Activated B cell treated with CpG ODN at 0.5 μM for 24 hours (primary cell): ENCODE data around the gene NF2. TPM values are rescaled to one million over a fixed set of nuclear protein-coding genes. Genes with fewer than 3 reads are reported as not detected.

Experiments used
- ATAC-seq: fragments of 200-7000 bp; cut with Tn5 transposase; one replicate; pipeline ENCODE4 v1.10.0; 2021; ENCODE audit warnings: low read depth, mild to moderate bottlenecking, moderate library complexity
- CTCF ChIA-PET: fragments of 350-600 bp; sonication (Branson Sonifier 250); formaldehyde crosslinking; loops from one replicate; lab custom pipeline; 2021; ENCODE audit warnings: antibody characterized with exemption; lab: Charles Lee
- POLR2A ChIA-PET: fragments of 350-600 bp; sonication (Branson Sonifier 250); formaldehyde crosslinking; loops from one replicate; lab custom pipeline; 2021; ENCODE audit warnings: antibody characterized with exemption; lab: Charles Lee
- DNase-seq: peaks from one replicate; pipeline ENCODE4 v3.0.0; 2022
- H3K27ac Mint-ChIP-seq: one replicate; pipeline ENCODE4 v1.8.0; 2020; ENCODE audit warnings: mixed read lengths
- H3K27me3 Mint-ChIP-seq: one replicate; pipeline ENCODE4 v1.8.0; 2021; ENCODE audit warnings: mixed read lengths
- H3K36me3 Mint-ChIP-seq: one replicate; pipeline ENCODE4 v1.8.0; 2021; ENCODE audit warnings: low read depth, mixed read lengths
- H3K4me1 Mint-ChIP-seq: one replicate; pipeline ENCODE4 v1.8.0; 2021; ENCODE audit warnings: mixed read lengths
- H3K4me3 Mint-ChIP-seq: one replicate; pipeline ENCODE4 v1.8.0; 2020; ENCODE audit warnings: mild to moderate bottlenecking, mixed read lengths
- H3K9me3 Mint-ChIP-seq: one replicate; pipeline ENCODE4 v1.8.0; 2020; ENCODE audit warnings: mixed read lengths
- intact Hi-C: fragments of 100-400 bp; cut with micrococcal nuclease; formaldehyde crosslinking; loops from one replicate; pipeline ENCODE4 v1.15.1; 2024
- total RNA-seq: library from RNA; stranded (reverse); gene quantifications from 2 replicates; pipeline ENCODE4 v1.2.3, GENCODE V29; 2022
- TF ChIP-seq, protein P1 (sequence below): fragments of 200-600 bp; IDR thresholded peaks from one replicate; pipeline ENCODE4 v1.8.0; 2022; ENCODE audit warnings: antibody characterized with exemption, mild to moderate bottlenecking

NF2 gene
- total RNA-seq, 1 donor from 2014 or later, result 30.3 TPM

DNA sequence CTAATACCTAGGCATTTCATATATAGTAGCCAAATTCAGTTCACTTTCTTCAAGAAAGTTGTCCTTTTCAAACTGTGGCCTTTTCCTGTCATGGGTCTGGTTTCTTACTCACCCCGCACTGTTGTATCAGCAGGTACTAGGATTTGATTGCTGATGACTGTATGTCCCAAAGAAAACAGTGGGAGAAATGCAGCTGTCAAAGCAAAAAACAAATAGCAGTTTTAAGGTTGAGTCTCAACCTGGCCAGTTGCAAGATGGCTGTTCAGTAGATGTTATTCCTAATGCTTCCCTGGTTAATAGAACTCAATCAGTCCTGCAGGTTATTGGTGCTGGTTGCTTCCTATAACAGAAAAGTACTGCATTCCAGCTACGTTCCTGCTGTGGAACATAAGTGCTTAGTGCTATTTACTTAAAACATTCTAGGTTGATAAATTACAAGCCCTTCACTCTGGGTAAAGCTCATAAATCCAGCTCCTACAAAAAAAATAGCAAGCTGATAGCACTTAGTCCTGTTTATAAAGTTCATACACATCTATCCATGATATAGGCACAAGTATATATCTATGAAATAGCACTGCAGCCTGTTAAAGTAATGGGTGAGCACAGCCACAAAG is 26.6 kb downstream of the NF2 start:
- no peaks in the 10 kb centered on the region for H3K9me3 Mint-ChIP-seq
- intact Hi-C loops, result no loop called here
- DNase-seq, result no peak
- H3K4me1 Mint-ChIP-seq, result peaks cover 18% of the 10 kb centered on the region
- TF ChIP-seq, protein P1, sequence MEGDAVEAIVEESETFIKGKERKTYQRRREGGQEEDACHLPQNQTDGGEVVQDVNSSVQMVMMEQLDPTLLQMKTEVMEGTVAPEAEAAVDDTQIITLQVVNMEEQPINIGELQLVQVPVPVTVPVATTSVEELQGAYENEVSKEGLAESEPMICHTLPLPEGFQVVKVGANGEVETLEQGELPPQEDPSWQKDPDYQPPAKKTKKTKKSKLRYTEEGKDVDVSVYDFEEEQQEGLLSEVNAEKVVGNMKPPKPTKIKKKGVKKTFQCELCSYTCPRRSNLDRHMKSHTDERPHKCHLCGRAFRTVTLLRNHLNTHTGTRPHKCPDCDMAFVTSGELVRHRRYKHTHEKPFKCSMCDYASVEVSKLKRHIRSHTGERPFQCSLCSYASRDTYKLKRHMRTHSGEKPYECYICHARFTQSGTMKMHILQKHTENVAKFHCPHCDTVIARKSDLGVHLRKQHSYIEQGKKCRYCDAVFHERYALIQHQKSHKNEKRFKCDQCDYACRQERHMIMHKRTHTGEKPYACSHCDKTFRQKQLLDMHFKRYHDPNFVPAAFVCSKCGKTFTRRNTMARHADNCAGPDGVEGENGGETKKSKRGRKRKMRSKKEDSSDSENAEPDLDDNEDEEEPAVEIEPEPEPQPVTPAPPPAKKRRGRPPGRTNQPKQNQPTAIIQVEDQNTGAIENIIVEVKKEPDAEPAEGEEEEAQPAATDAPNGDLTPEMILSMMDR, result no peak
- no peak for ATAC-seq
- H3K4me3 Mint-ChIP-seq, result no peak overlapping the region
- peaks cover 4% of the 10 kb centered on the region for H3K36me3 Mint-ChIP-seq
- H3K27me3 Mint-ChIP-seq, result no peaks in the 10 kb centered on the region
- CTCF ChIA-PET, result no interaction called here
- POLR2A ChIA-PET, result no interaction called here
- H3K27ac Mint-ChIP-seq, result no peak overlapping the region

DNA sequence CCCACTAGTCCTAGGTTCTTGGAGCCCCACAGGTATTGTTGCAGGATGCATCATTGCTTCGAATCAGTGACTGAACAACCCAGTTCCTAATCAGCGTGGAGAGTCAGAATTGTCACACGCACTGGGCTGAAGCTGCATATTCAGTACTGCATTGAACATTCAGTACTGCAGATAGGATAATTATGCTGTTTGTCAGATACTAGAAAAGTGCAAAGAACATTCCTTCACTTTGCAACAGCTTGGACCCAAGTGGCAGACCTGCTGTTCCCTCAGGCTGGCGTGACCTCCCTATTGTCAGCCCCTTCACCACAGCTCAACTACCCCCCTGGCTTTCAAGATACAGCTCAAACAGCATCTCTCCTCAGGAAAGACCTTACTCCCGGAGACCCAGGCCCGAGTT is 27.6 kb downstream of the NF2 start:
- intact Hi-C loops, result no loop called here

DNA sequence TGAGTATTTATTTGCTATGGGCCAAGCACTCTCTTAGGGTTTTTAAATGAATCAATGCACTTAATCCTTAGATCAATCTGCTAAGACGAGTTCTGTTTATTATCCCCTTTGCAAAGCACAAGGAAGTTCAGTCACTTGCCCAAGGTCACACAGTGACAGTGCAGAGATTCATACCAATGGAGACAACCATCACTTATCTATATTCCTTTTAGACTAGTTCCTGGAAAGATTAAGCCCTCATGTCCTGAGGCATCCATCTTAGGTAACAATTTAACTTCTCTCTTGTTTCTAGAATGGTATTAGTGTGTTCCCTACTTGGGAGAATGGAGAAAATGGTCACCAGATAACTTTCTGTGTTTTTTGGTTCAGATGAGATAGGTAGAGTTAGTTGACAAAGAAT is 28.3 kb downstream of the NF2 start:
- intact Hi-C loops, result no loop called here
- ChIA-PET CTCF (no interaction called here), POLR2A (no interaction called here)
- no peak overlapping the region for H3K4me3 Mint-ChIP-seq
- H3K36me3 Mint-ChIP-seq, result peaks cover 4% of the 10 kb centered on the region
- ATAC-seq, result no peak
- peaks cover 10% of the 10 kb centered on the region for H3K4me1 Mint-ChIP-seq
- no peaks in the 10 kb centered on the region for H3K9me3 Mint-ChIP-seq
- H3K27ac Mint-ChIP-seq, result no peak overlapping the region
- TF ChIP-seq, protein P1, result no peak
- H3K27me3 Mint-ChIP-seq, result no peaks in the 10 kb centered on the region
- DNase-seq, result no peak

More for the DNA sequence above, 27.6 kb downstream of the NF2 start:
- TF ChIP-seq, protein P1, result no peak
- no peak overlapping the region for H3K27ac Mint-ChIP-seq
- H3K9me3 Mint-ChIP-seq, result no peaks in the 10 kb centered on the region
- ChIA-PET POLR2A (no interaction called here), CTCF (no interaction called here)
- ATAC-seq (no peak), DNase-seq (no peak)
- H3K27me3 Mint-ChIP-seq, result no peaks in the 10 kb centered on the region
- peaks cover 10% of the 10 kb centered on the region for H3K4me1 Mint-ChIP-seq
- H3K36me3 Mint-ChIP-seq, result peaks cover 4% of the 10 kb centered on the region
- no peak overlapping the region for H3K4me3 Mint-ChIP-seq

DNA sequence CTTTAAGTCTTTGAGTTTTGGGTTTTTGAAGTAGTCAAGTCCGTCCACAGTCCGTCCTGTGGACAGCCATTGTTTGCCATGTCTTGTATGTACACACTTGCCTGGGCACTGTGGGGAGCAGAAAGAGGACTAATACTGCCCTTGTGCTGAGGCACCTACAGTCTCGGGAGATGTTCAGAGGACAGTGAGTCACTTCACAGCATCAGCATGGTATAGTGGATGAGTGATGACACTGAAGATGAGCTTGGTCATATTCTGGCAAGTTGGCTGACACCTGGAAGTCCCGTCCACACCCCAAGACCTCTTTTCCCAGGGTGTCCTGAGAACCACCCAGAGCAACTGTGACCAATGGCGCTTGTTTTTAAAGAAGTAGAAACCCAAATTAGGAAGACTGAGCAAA is 29.2 kb downstream of the NF2 start:
- H3K27me3 Mint-ChIP-seq, result no peaks in the 10 kb centered on the region
- H3K27ac Mint-ChIP-seq, result no peak overlapping the region
- H3K36me3 Mint-ChIP-seq, result peaks cover 9% of the 10 kb centered on the region
- intact Hi-C loops, result no loop called here
- TF ChIP-seq, protein P1, result no peak
- H3K4me1 Mint-ChIP-seq, result peaks cover 10% of the 10 kb centered on the region
- H3K4me3 Mint-ChIP-seq, result no peak overlapping the region
- CTCF ChIA-PET, result no interaction called here
- DNase-seq, result no peak
- POLR2A ChIA-PET, result no interaction called here
- ATAC-seq, result no peak
- H3K9me3 Mint-ChIP-seq, result no peaks in the 10 kb centered on the region

DNA sequence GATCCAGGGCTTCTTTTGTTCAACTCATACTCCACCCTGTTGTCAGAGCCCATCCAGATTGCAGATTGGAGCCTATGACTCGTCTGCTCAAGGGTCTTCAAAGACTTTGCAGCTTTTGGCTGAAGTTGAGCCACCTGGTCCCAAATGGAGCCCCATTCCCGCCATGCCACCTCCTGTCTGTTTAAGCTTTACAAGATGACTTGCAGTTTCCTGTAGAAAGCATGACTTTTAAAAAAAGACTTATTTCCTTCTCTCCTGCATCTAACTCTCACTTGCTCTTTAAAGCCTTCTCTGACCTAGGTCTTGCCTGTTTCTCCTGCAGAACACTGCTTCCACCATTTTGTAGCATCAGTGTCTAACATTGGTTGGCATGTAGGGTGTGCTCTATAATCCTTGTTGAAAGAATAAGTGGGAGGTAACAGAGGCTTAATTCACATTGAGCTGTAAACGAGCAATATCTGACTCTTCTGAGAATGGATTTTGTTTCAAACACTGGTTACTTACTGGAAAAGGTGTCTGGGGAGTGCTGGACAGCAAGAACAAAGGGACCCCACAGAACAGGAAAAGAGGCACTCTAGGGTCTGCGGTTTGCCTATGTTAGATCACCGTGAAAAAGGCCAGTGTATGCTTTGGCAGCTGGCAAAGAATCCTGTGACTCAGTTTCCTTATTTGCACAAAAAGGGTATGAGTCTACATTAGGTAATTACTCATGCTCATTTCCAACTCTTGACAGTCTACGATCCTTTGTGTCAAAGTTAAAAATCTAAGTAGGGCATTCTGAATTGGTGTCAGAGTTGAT is 30.3 kb downstream of the NF2 start:
- ChIA-PET CTCF (interaction anchor here (1.4 to 2.9 kb wide), 2 partner anchors 8 to 455 kb away, joined by 4 to 9 read pairs; no protein-coding TSS in a partner anchor), POLR2A (no interaction called here)
- H3K4me1 Mint-ChIP-seq, result peaks cover 8% of the 10 kb centered on the region
- H3K9me3 Mint-ChIP-seq, result no peaks in the 10 kb centered on the region
- no peak for ATAC-seq
- H3K36me3 Mint-ChIP-seq, result peaks cover 17% of the 10 kb centered on the region
- intact Hi-C loops, result no loop called here
- TF ChIP-seq, protein P1, result no peak
- no peak overlapping the region for H3K27ac Mint-ChIP-seq
- no peak for DNase-seq
- H3K27me3 Mint-ChIP-seq, result no peaks in the 10 kb centered on the region
- H3K4me3 Mint-ChIP-seq, result no peak overlapping the region
